Measurements from ENCODE around the gene TMEM132D. TPM values are rescaled to one million over a fixed set of nuclear protein-coding genes. Genes with fewer than 3 reads are reported as not detected.
"Not testable (repeated sequence)": the region's sequence is repeated elsewhere in the genome, so short reads cannot be mapped to it uniquely, and the experiment has no call there.

TMEM132D gene
- total RNA-seq, 1 donor from 2014 or later = 1.6 TPM

DNA sequence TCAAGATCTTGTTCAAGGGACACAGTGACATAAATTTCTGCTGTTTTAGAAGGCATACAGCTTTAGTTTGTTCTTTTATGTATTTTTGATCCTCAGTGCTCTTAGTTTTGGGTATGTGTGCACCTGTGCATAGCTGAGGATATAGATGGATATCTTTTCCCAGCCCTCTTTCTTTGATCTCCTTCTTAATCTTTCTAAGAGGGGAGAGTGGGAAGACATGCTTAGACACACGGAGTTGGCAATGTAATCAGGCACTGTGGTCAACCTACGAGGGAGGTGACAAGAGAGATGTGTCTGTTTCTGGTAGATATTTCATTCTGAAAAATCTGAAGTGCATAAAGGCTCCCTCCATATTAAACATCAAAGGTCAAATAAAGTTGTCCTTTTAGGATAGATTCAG is 340.6 kb downstream of the TMEM132D start:
- Histone ChIP-seq H3K4me1 (ENCODE audit: control insufficient read depth in 3 of 3, insufficient read depth in 3 of 3, low read length in 3 of 3) (no peaks in the 10 kb centered on the region), H3K36me3 (ENCODE audit: control insufficient read depth in 3 of 3, insufficient read depth in 3 of 3, low read length in 3 of 3) (no peaks in the 10 kb centered on the region), H3K9ac (ENCODE audit: low read depth in 1 of 3, low read length in 3 of 3) (no peak overlapping the region), H3K27me3 (ENCODE audit: control insufficient read depth in 3 of 3, insufficient read depth in 3 of 3, low read length in 3 of 3) (no peaks in the 10 kb centered on the region), H3K4me3 (ENCODE audit: low read length in 3 of 3) (no peak overlapping the region), H3K27ac (ENCODE audit: low read depth, low read length) (no peak overlapping the region), H3K9me3 (ENCODE audit: control insufficient read depth in 3 of 3, low read length in 3 of 3) (no peaks in the 10 kb centered on the region)

DNA sequence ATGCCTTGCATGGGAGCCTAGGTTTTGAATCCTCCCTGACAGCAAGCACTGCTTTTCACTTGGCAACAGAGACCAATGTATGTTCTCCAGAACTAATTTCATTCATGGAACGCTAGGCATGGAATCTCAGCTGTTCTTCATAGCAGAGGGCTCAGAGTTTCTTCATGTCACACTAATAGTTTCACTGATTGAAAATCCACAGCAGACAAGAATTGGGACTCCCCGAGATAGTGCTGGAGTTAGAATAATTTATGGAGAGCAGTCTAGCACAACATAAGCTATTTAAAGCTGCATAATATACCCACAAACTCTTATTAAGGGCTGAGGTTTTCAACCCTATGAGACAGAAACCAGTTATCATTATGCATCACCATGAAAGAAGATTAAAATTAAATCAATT is 342.5 kb downstream of the TMEM132D start:
- Histone ChIP-seq H3K27ac (ENCODE audit: low read depth, low read length) (no peak overlapping the region), H3K4me3 (ENCODE audit: low read length in 3 of 3) (no peak overlapping the region), H3K27me3 (ENCODE audit: control insufficient read depth in 3 of 3, insufficient read depth in 3 of 3, low read length in 3 of 3) (no peaks in the 10 kb centered on the region), H3K9me3 (ENCODE audit: control insufficient read depth in 3 of 3, low read length in 3 of 3) (no peaks in the 10 kb centered on the region), H3K4me1 (ENCODE audit: control insufficient read depth in 3 of 3, insufficient read depth in 3 of 3, low read length in 3 of 3) (no peaks in the 10 kb centered on the region), H3K9ac (ENCODE audit: low read depth in 1 of 3, low read length in 3 of 3) (no peak overlapping the region), H3K36me3 (ENCODE audit: control insufficient read depth in 3 of 3, insufficient read depth in 3 of 3, low read length in 3 of 3) (no peaks in the 10 kb centered on the region)

DNA sequence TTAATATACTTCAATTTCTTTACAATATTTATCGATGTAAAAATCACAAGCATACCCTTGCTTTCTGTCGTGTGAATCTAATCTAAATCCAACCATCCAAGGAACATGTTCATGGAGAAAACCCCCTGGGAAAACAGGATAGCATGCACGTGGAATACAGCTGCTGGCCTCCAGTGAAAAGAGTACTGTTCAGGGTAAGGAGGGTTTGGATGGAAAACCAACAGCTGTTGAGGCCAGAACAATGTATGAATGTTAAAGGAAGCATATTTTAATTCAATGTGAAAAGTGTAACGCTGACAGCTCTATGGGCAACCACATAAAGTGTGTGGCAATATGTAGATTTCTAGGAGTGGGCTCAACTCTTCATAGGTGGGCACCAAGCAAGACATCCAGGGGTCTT is 344.0 kb downstream of the TMEM132D start:
- H3K4me1 ChIP-seq (ENCODE audit: control insufficient read depth in 3 of 3, insufficient read depth in 3 of 3, low read length in 3 of 3) = no peaks in the 10 kb centered on the region
- H3K27ac ChIP-seq (ENCODE audit: low read depth, low read length) = no peak overlapping the region
- H3K36me3 ChIP-seq (ENCODE audit: control insufficient read depth in 3 of 3, insufficient read depth in 3 of 3, low read length in 3 of 3) = no peaks in the 10 kb centered on the region
- H3K27me3 ChIP-seq (ENCODE audit: control insufficient read depth in 3 of 3, insufficient read depth in 3 of 3, low read length in 3 of 3) = no peaks in the 10 kb centered on the region
- H3K9me3 ChIP-seq (ENCODE audit: control insufficient read depth in 3 of 3, low read length in 3 of 3) = no peaks in the 10 kb centered on the region
- no peak overlapping the region for H3K9ac ChIP-seq (ENCODE audit: low read depth in 1 of 3, low read length in 3 of 3)
- H3K4me3 ChIP-seq (ENCODE audit: low read length in 3 of 3) = no peak overlapping the region

DNA sequence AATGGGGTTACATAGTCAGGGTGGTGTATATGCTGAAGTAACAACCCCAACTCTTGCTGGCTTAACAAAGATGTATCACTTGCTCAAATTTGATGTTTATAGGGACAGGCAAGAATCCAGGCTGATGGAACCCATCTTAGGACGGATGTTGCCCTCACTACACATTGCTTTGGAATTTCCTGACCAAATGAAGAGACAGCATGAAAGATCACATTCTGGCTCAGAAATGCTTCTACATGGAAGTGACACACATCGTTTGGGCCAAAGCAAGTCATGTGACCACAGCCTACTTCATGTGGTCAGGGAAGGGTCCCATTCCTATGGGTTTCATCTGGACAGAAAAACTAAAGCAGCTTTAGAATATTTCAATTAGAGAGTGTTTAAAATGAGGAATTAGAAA is 345.8 kb downstream of the TMEM132D start:
- no peaks in the 10 kb centered on the region for H3K36me3 ChIP-seq (ENCODE audit: control insufficient read depth in 3 of 3, insufficient read depth in 3 of 3, low read length in 3 of 3)
- no peak overlapping the region for H3K4me3 ChIP-seq (ENCODE audit: low read length in 3 of 3)
- H3K4me1 ChIP-seq (ENCODE audit: control insufficient read depth in 3 of 3, insufficient read depth in 3 of 3, low read length in 3 of 3) = no peaks in the 10 kb centered on the region
- H3K27ac ChIP-seq (ENCODE audit: low read depth, low read length) = no peak overlapping the region
- H3K27me3 ChIP-seq (ENCODE audit: control insufficient read depth in 3 of 3, insufficient read depth in 3 of 3, low read length in 3 of 3) = no peaks in the 10 kb centered on the region
- no peaks in the 10 kb centered on the region for H3K9me3 ChIP-seq (ENCODE audit: control insufficient read depth in 3 of 3, low read length in 3 of 3)
- no peak overlapping the region for H3K9ac ChIP-seq (ENCODE audit: low read depth in 1 of 3, low read length in 3 of 3)

DNA sequence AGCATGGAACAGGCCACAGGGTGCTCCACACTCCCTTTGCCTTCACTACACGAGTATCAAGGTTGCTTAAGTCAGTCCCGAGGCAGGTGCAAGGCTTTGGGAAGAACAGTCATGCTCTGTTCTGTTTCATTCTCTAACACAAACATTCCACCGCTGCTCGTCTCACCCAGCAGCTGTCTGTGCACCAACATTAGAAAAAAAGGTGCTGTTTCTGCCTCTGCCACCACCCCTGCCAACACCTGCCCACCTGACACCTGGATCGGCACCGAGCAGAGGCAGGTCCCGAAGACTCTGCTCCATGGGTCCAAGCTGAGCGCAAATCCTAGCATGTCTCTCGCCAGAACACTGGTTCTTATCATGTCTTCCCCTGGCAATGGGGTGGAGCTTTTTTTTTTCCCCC is 347.7 kb downstream of the TMEM132D start:
- Histone ChIP-seq H3K9me3 (ENCODE audit: control insufficient read depth in 3 of 3, low read length in 3 of 3) (no peaks in the 10 kb centered on the region), H3K4me1 (ENCODE audit: control insufficient read depth in 3 of 3, insufficient read depth in 3 of 3, low read length in 3 of 3) (no peaks in the 10 kb centered on the region), H3K4me3 (ENCODE audit: low read length in 3 of 3) (no peak overlapping the region), H3K36me3 (ENCODE audit: control insufficient read depth in 3 of 3, insufficient read depth in 3 of 3, low read length in 3 of 3) (no peaks in the 10 kb centered on the region), H3K27me3 (ENCODE audit: control insufficient read depth in 3 of 3, insufficient read depth in 3 of 3, low read length in 3 of 3) (no peaks in the 10 kb centered on the region), H3K27ac (ENCODE audit: low read depth, low read length) (no peak overlapping the region), H3K9ac (ENCODE audit: low read depth in 1 of 3, low read length in 3 of 3) (no peak overlapping the region)

DNA sequence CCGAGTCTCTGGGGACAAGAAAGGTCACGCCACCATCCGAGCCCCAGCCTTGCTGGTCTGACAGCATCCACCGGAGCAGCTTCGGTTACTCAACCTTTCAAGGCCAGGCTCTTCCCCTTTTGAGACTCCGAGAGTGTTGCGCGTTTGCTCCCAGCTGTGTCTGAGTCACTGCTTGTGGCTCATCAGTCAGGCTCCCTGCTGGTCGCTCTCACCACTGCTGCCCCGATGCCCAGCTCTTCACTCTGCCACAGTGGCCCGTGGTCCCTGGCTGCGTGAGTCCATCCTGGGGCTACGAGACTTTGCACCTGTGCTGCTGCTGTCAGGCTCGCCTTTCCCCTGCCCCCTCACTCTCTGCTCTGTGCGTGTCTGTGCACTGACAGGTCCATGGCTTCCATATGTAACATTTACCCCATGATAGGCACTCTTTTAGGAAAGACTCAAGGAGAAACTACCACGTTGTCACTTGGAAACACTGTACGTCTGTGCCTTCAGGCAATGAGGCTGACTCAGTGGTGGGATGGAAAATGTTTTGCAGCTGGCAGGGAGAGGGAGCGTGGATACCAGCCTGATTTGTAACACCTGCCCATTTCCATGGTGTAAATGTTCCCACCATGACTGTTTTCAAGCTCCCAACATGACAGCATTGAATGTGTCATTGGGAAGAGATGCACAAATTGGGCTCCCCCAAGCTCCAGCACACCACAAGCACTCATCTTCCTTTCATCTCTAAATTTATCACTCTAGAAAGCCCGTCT is 350.7 kb downstream of the TMEM132D start:
- H3K4me1 ChIP-seq (ENCODE audit: control insufficient read depth in 3 of 3, insufficient read depth in 3 of 3, low read length in 3 of 3) = no peaks in the 10 kb centered on the region
- H3K36me3 ChIP-seq (ENCODE audit: control insufficient read depth in 3 of 3, insufficient read depth in 3 of 3, low read length in 3 of 3) = no peaks in the 10 kb centered on the region
- no peaks in the 10 kb centered on the region for H3K9me3 ChIP-seq (ENCODE audit: control insufficient read depth in 3 of 3, low read length in 3 of 3)
- no peak overlapping the region for H3K9ac ChIP-seq (ENCODE audit: low read depth in 1 of 3, low read length in 3 of 3)
- H3K27ac ChIP-seq (ENCODE audit: low read depth, low read length) = no peak overlapping the region
- no peak overlapping the region for H3K4me3 ChIP-seq (ENCODE audit: low read length in 3 of 3)
- H3K27me3 ChIP-seq (ENCODE audit: control insufficient read depth in 3 of 3, insufficient read depth in 3 of 3, low read length in 3 of 3) = no peaks in the 10 kb centered on the region

DNA sequence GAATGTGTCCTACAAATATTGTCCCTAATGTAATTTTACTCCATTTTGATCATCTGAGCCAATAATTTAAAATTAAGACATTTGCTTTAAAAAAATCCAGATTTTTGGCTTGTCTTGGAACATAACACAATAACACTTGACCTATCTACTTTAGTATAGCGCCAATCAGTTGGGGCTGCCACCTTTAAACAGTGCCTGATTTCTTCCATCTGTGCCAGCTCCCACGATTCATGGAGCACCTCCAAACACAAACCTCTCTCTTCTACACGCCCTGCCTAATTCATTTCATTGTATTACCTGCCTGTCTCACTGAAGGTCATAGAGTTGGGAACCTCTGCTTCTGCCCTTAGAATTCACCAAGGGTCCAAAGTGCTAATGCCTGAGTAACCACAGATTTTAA is 352.4 kb downstream of the TMEM132D start:
- Histone ChIP-seq H3K9ac (ENCODE audit: low read depth in 1 of 3, low read length in 3 of 3) (no peak overlapping the region), H3K36me3 (ENCODE audit: control insufficient read depth in 3 of 3, insufficient read depth in 3 of 3, low read length in 3 of 3) (no peaks in the 10 kb centered on the region), H3K27ac (ENCODE audit: low read depth, low read length) (no peak overlapping the region), H3K4me3 (ENCODE audit: low read length in 3 of 3) (no peak overlapping the region), H3K27me3 (ENCODE audit: control insufficient read depth in 3 of 3, insufficient read depth in 3 of 3, low read length in 3 of 3) (no peaks in the 10 kb centered on the region), H3K9me3 (ENCODE audit: control insufficient read depth in 3 of 3, low read length in 3 of 3) (no peaks in the 10 kb centered on the region), H3K4me1 (ENCODE audit: control insufficient read depth in 3 of 3, insufficient read depth in 3 of 3, low read length in 3 of 3) (no peaks in the 10 kb centered on the region)

DNA sequence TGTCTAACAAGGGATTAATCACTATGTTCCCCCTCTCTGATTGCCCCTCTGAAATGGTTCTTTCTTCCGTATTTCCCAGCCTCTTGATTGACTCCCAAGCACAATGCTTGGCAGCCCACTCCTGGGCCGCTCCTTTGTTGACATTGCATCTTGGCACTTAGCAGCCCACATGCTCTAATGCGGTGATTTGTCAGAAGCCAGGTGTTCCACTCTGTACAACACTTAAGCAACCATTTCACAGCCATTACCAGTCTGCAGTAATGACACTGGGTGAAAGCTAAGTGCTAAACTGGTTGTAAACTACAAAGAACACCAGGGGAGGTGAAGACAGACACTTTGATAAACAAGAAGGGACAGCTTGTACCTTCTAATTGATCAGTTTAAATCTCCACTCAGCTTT is 353.5 kb downstream of the TMEM132D start:
- no peaks in the 10 kb centered on the region for H3K27me3 ChIP-seq (ENCODE audit: control insufficient read depth in 3 of 3, insufficient read depth in 3 of 3, low read length in 3 of 3)
- H3K9ac ChIP-seq (ENCODE audit: low read depth in 1 of 3, low read length in 3 of 3) = no peak overlapping the region
- no peaks in the 10 kb centered on the region for H3K4me1 ChIP-seq (ENCODE audit: control insufficient read depth in 3 of 3, insufficient read depth in 3 of 3, low read length in 3 of 3)
- H3K36me3 ChIP-seq (ENCODE audit: control insufficient read depth in 3 of 3, insufficient read depth in 3 of 3, low read length in 3 of 3) = no peaks in the 10 kb centered on the region
- H3K9me3 ChIP-seq (ENCODE audit: control insufficient read depth in 3 of 3, low read length in 3 of 3) = no peaks in the 10 kb centered on the region
- H3K27ac ChIP-seq (ENCODE audit: low read depth, low read length) = no peak overlapping the region
- no peak overlapping the region for H3K4me3 ChIP-seq (ENCODE audit: low read length in 3 of 3)

DNA sequence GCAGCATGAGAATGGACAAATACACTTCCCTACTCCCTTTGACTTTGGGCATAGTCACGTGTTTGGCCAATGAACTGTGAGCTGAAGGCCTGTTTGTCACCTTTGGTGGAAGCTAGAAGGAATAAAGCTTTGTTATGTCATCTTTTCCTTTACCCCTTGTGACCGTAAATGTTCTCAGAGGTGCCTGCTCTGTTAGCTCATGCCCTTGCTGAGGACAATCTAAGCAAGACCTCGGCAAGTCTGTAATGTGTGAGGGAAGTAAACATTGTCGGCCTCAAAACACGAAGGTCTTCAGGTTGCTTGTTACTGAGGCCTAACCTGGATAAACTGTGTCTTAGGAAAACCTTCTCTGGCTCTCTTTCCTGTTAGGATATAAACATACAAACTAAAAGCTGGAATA is 354.2 kb downstream of the TMEM132D start:
- Histone ChIP-seq H3K27ac (ENCODE audit: low read depth, low read length) (no peak overlapping the region), H3K36me3 (ENCODE audit: control insufficient read depth in 3 of 3, insufficient read depth in 3 of 3, low read length in 3 of 3) (no peaks in the 10 kb centered on the region), H3K9ac (ENCODE audit: low read depth in 1 of 3, low read length in 3 of 3) (no peak overlapping the region), H3K4me1 (ENCODE audit: control insufficient read depth in 3 of 3, insufficient read depth in 3 of 3, low read length in 3 of 3) (no peaks in the 10 kb centered on the region), H3K4me3 (ENCODE audit: low read length in 3 of 3) (no peak overlapping the region), H3K9me3 (ENCODE audit: control insufficient read depth in 3 of 3, low read length in 3 of 3) (no peaks in the 10 kb centered on the region), H3K27me3 (ENCODE audit: control insufficient read depth in 3 of 3, insufficient read depth in 3 of 3, low read length in 3 of 3) (no peaks in the 10 kb centered on the region)

DNA sequence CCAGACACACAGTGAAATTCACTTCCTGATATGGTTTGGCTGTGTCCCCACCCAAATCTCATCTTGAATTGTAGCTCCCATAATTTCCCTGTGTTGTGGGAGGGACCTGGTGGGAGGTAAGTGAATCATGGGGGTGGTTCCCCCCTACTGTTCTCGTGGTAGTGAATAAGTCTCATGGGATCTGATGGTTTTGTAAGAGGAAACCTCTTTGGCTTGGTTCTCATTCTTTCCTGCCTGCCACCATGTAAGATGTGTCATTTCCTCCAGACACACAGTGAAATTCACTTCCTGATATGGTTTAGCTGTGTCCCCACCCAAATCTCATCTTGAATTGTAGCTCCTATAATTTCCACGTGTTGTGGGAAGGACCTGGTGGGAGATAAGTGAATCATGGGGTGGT is 354.8 kb downstream of the TMEM132D start:
- not testable (repeated sequence) for H3K9me3 ChIP-seq (ENCODE audit: control insufficient read depth in 3 of 3, low read length in 3 of 3); H3K4me3 ChIP-seq (ENCODE audit: low read length in 3 of 3); H3K4me1 ChIP-seq (ENCODE audit: control insufficient read depth in 3 of 3, insufficient read depth in 3 of 3, low read length in 3 of 3); H3K36me3 ChIP-seq (ENCODE audit: control insufficient read depth in 3 of 3, insufficient read depth in 3 of 3, low read length in 3 of 3); H3K9ac ChIP-seq (ENCODE audit: low read depth in 1 of 3, low read length in 3 of 3); H3K27ac ChIP-seq (ENCODE audit: low read depth, low read length); H3K27me3 ChIP-seq (ENCODE audit: control insufficient read depth in 3 of 3, insufficient read depth in 3 of 3, low read length in 3 of 3)
